Osteocyte (in vitro differentiated cells): ENCODE measurements around the gene CLIC6. TPM values are rescaled to one million over a fixed set of nuclear protein-coding genes. Genes with fewer than 3 reads are reported as not detected.

Experiments
- DNase-seq: peaks from one replicate; pipeline ENCODE4 v3.0.0; 2021; ENCODE audit warnings: mixed read lengths; ENCODE audit not compliant: unreplicated experiment; ENCODE audit errors: extremely low spot score
- H3K27ac Mint-ChIP-seq: one replicate; pipeline ENCODE4 v1.8.0; 2021; ENCODE audit warnings: mild to moderate bottlenecking, mixed read lengths; ENCODE audit not compliant: unreplicated experiment
- H3K27me3 Mint-ChIP-seq: one replicate; pipeline ENCODE4 v1.8.0; 2021; ENCODE audit warnings: mixed read lengths; ENCODE audit not compliant: unreplicated experiment
- H3K36me3 Mint-ChIP-seq: one replicate; pipeline ENCODE4 v1.8.0; 2021; ENCODE audit warnings: mixed read lengths; ENCODE audit not compliant: unreplicated experiment
- H3K4me1 Mint-ChIP-seq: one replicate; pipeline ENCODE4 v1.8.0; 2021; ENCODE audit warnings: mixed read lengths; ENCODE audit not compliant: unreplicated experiment
- H3K4me3 Mint-ChIP-seq: one replicate; pipeline ENCODE4 v1.8.0; 2021; ENCODE audit warnings: mild to moderate bottlenecking, moderate library complexity, mixed read lengths; ENCODE audit not compliant: unreplicated experiment
- H3K9me3 Mint-ChIP-seq: one replicate; pipeline ENCODE4 v1.8.0; 2021; ENCODE audit warnings: mixed read lengths; ENCODE audit not compliant: unreplicated experiment
- CTCF ChIP-seq: fragments of 200-600 bp; sonication (generic); IDR thresholded peaks from 2 replicates; pipeline ENCODE4 v1.5.0; 2021; ENCODE audit warnings: antibody characterized with exemption, mild to moderate bottlenecking, moderate library complexity
- total RNA-seq: library from RNA; stranded (reverse); gene quantifications from 2 replicates; pipeline ENCODE4 v1.2.1, GENCODE V29; 2021

CLIC6 gene
- total RNA-seq, 1 donor from 2014 or later = 0.40 TPM

- peaks cover 75% of the 10 kb centered on the region for H3K27me3 Mint-ChIP-seq
- no peak for TF ChIP-seq CTCF
- H3K4me1 Mint-ChIP-seq = peaks cover 17% of the 10 kb centered on the region
- DNase-seq = peak; percentile 83
- H3K36me3 Mint-ChIP-seq = no peaks in the 10 kb centered on the region
- H3K4me3 Mint-ChIP-seq = peak overlapping the region; percentile 54
- no peaks in the 10 kb centered on the region for H3K9me3 Mint-ChIP-seq
- H3K27ac Mint-ChIP-seq = no peak overlapping the region
Observed at GRCh38 chr21:34670220-34670961, 1.6 kb downstream of the CLIC6 start.

GRCh38 chr21:34670962-34671348 is 2.2 kb downstream of the CLIC6 start:
- no peak overlapping the region for H3K27ac Mint-ChIP-seq
- peaks cover 75% of the 10 kb centered on the region for H3K27me3 Mint-ChIP-seq

GRCh38 chr21:34671462-34671861 is 2.7 kb downstream of the CLIC6 start:
- peak; percentile 0 for DNase-seq
- TF ChIP-seq CTCF = no peak
- Mint-ChIP-seq H3K27me3 (peaks cover 79% of the 10 kb centered on the region), H3K4me3 (peak overlapping the region; percentile 36), H3K36me3 (no peaks in the 10 kb centered on the region), H3K9me3 (no peaks in the 10 kb centered on the region), H3K27ac (no peak overlapping the region), H3K4me1 (peaks cover 17% of the 10 kb centered on the region)

More at GRCh38 chr21:34670962-34671348, 2.2 kb downstream of the CLIC6 start:
- H3K36me3 Mint-ChIP-seq = no peaks in the 10 kb centered on the region
- H3K4me1 Mint-ChIP-seq = peaks cover 17% of the 10 kb centered on the region
- TF ChIP-seq CTCF = no peak
- peak overlapping the region; percentile 36 for H3K4me3 Mint-ChIP-seq
- DNase-seq = no peak
- no peaks in the 10 kb centered on the region for H3K9me3 Mint-ChIP-seq

- H3K36me3 Mint-ChIP-seq = no peaks in the 10 kb centered on the region
- no peak overlapping the region for H3K27ac Mint-ChIP-seq
- peaks cover 83% of the 10 kb centered on the region for H3K27me3 Mint-ChIP-seq
- TF ChIP-seq CTCF = no peak
- peaks cover 17% of the 10 kb centered on the region for H3K4me1 Mint-ChIP-seq
- H3K4me3 Mint-ChIP-seq = no peak overlapping the region
- no peaks in the 10 kb centered on the region for H3K9me3 Mint-ChIP-seq
- DNase-seq = peak; percentile 40
Observed at GRCh38 chr21:34671891-34672290, 3.1 kb downstream of the CLIC6 start.

GRCh38 chr21:34673006-34673405 is 4.2 kb downstream of the CLIC6 start:
- Mint-ChIP-seq H3K27ac (no peak overlapping the region), H3K4me1 (peaks cover 17% of the 10 kb centered on the region), H3K36me3 (no peaks in the 10 kb centered on the region), H3K4me3 (no peak overlapping the region), H3K27me3 (peaks cover 80% of the 10 kb centered on the region), H3K9me3 (no peaks in the 10 kb centered on the region)
- peak; percentile 13 for DNase-seq
- no peak for TF ChIP-seq CTCF
